ENCODE measurements around the gene NEURL3. TPM values are rescaled to one million over a fixed set of nuclear protein-coding genes. Genes with fewer than 3 reads are reported as not detected.

Gene NEURL3
- total and polyA plus RNA-seq, 9 of the 15 experiments (the other 6 are each of a cell fraction or from before 2014, with no cell fraction given) = not detected

- peak in 1 of 2 experiments; percentile 50; a peak in 1 of 4 replicates for TF ChIP-seq NONO (IDR thresholded peaks at IDR 0.05; ENCODE audit: low read depth in 2 of 2, low read length in 1 of 2)
- TF ChIP-seq EHMT2 (IDR thresholded peaks at IDR 0.05) = no peak
- TF ChIP-seq ZBTB11 (CRISPR knock-in tag; IDR thresholded peaks at IDR 0.05) = no peak
- TF ChIP-seq MTA3 (IDR thresholded peaks at IDR 0.05; ENCODE audit: borderline replicate concordance) = peak; percentile 85
- no peak for TF ChIP-seq KLF16 (IDR thresholded peaks at IDR 0.05)
- TF ChIP-seq MBD1 (CRISPR knock-in tag; IDR thresholded peaks at IDR 0.05) = peak; percentile 53; the same call in 1 of the 2 replicates
- no peak for TF ChIP-seq TRIM28 (IDR thresholded peaks at IDR 0.05)
- no peak for TF ChIP-seq ILK (tag; IDR thresholded peaks at IDR 0.05; ENCODE audit: borderline replicate concordance, low read depth)
- TF ChIP-seq FIP1L1 (IDR thresholded peaks at IDR 0.05; ENCODE audit: low read depth, low read length, poor library complexity, severe bottlenecking) = no peak
- peak; percentile 66; the same call in 1 of the 2 replicates for TF ChIP-seq TFAP4 (CRISPR knock-in tag; IDR thresholded peaks at IDR 0.05; ENCODE audit: borderline replicate concordance)
- no peak for TF ChIP-seq POLR3G (IDR thresholded peaks at IDR 0.05; ENCODE audit: extremely low read depth, insufficient read length, insufficient replicate concordance)
- TF ChIP-seq MAX (CRISPR knock-in tag; IDR thresholded peaks at IDR 0.05) = peak; percentile 77
- 0 out of 4 replicates have a peak, but pooled peaks of 1 of the 2 experiments have one; percentile 28 for TF ChIP-seq KDM4B (IDR thresholded peaks at IDR 0.05; ENCODE audit: borderline replicate concordance in 2 of 2, low read depth in 1 of 2)
- 0 out of 2 replicates have a peak, but pooled peaks have one; percentile 42 for TF ChIP-seq CREM (IDR thresholded peaks at IDR 0.05; ENCODE audit: low read depth)
Measured at GRCh38 chr2:96549967-96550786, 45.0 kb upstream of the NEURL3 start (continued).

Data from K562 (cell line).